Upper lobe of left lung (tissue), 4 donors: ENCODE measurements around the gene PCDHA5.

Source experiments
- CTCF ChIP-seq, 6 experiments: fragments of 450-650 bp in 4 of 6; fragments of 200-600 bp in 2 of 6; sonication (generic) in 2 of 6; IDR thresholded peaks; one replicate each; pipeline ENCODE4 v1.5.1; 2016 to 2019; ENCODE audit warnings: antibody characterized with exemption in 6 of 6
- POLR2AphosphoS5 ChIP-seq, 2 donors: sonication (generic); formaldehyde crosslinking; IDR thresholded peaks; one replicate each; pipeline ENCODE4 v1.5.1; 2017; ENCODE audit warnings: antibody characterized with exemption in 2 of 2

- TF ChIP-seq CTCF (IDR thresholded peaks at IDR 0.05) (no peak), POLR2AphosphoS5 (IDR thresholded peaks at IDR 0.05) (no peak)
Observed at GRCh38 chr5:140828362-140828737, 6.9 kb downstream of the PCDHA5 start.
